T-helper 1 cell treated with Interleukin-12 subunit alpha and Interleukin-12 subunit beta and Interleukin-4 antibody, amounts not matched to agents 30 ng/mL and 1 ng/mL, for 36 hours (primary cell): ENCODE results near the gene MT1M. TPM values are rescaled to one million over a fixed set of nuclear protein-coding genes. Genes with fewer than 3 reads are reported as not detected.
"Not testable (repeated sequence)": the region's sequence is repeated elsewhere in the genome, so short reads cannot be mapped to it uniquely, and the experiment has no call there.

Experiments
- intact Hi-C: fragments of 100-400 bp; cut with micrococcal nuclease; formaldehyde crosslinking; loops from one replicate; pipeline ENCODE4 v1.15.1; 2024
- total RNA-seq: library from RNA; stranded (reverse); gene quantifications from 2 replicates; pipeline ENCODE4 v1.2.3, GENCODE V29; 2022

The MT1M gene
- total RNA-seq, 1 donor from 2014 or later: not detected

- intact Hi-C loops: loop anchor here (1.0 to 5.0 kb wide), 14 partner anchors 9 to 1129 kb away; partner anchors contain the start of genes HERPUD1, KATNB1, MT1E and MT1F
These were observed 24.2 kb upstream of the MT1M start, which contains the start of gene MT2A for GRCh38 chr16:56608043-56608875. Gene MT2A, plus strand, starts transcription at chr16:56608584. Its CDS starts 72 bp downstream, at chr16:56608656.

DNA sequence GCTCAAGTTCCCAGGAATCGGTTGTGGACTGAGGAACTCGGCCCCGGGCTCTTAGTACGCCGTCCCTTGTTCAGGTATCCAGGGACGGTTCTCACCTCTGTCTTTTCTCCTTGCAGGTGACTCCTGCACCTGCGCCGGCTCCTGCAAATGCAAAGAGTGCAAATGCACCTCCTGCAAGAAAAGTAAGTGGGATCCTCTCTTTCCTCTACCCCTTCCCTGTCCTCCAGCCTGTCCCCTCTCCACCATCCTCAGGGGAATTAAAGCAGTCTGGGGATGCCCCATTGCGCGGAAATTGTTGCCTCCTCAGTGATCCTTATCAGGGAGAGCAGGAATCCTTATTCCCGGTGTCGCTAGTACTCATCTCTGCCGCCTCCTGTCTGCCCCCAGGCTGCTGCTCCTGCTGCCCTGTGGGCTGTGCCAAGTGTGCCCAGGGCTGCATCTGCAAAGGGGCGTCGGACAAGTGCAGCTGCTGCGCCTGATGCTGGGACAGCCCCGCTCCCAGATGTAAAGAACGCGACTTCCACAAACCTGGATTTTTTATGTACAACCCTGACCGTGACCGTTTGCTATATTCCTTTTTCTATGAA lies 23.5 kb upstream of the MT1M start:
- intact Hi-C loops: loop anchor here (1.0 to 5.0 kb wide), 14 partner anchors 8 to 1128 kb away; partner anchors contain the start of genes HERPUD1, KATNB1, MT1E and MT1F

DNA sequence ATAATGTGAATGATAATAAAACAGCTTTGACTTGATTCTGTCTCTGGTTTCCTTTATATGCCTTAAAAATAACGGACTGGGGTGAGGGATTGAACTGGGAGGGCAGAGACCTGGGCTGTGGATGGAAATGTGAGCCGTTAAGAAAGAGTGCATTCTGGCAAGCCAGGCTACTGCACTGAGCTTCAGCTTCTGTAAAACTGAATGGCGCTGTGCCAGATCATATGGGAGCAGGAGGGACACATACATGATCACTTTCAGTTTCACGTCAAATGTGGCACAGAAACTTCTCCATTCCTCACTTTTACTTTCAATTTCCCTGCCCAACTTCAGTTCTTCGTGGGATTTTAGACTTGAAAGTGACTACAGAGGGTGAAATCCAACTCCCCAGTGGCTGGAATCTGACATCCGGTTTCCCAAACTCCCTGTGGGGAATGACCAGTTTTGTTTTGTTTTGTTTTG lies 23.0 kb upstream of the MT1M start:
- intact Hi-C loops: loop anchor here (2.0 to 5.0 kb wide), 5 partner anchors 95 to 1128 kb away; partner anchors contain the start of genes HERPUD1 and KATNB1

GRCh38 chr16:56610017-56610608 lies 22.3 kb upstream of the MT1M start:
- intact Hi-C loops: loop anchor here (1.0 kb wide), 1 partner anchor 379 kb away; the partner anchor contains the start of gene NLRC5

DNA sequence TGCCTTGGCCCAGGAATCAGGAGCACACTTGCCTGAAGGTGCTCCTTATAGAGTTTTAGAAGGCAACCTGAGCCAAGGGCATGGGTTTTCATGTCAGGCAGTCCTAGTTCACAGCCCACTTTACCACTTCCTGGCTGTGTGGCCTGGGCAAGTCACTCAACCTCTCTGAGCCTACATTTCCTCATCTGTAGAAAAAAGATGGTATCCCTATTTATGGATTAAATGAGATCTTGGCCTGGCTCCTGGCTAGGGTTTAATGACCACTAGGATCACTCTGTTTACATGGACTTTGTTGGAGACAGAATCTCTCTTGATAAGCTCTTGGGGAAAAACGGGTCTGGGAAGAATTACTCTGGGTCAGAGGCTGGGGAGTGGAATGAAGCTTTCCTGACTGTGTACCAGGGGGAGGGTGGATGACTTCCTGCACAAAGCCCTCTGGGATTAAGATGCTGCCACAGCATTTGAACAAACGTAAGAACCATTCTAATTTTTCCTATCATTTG lies 21.8 kb upstream of the MT1M start:
- intact Hi-C loops: loop anchor here (1.0 kb wide), 1 partner anchor 379 kb away; the partner anchor contains the start of gene NLRC5

DNA sequence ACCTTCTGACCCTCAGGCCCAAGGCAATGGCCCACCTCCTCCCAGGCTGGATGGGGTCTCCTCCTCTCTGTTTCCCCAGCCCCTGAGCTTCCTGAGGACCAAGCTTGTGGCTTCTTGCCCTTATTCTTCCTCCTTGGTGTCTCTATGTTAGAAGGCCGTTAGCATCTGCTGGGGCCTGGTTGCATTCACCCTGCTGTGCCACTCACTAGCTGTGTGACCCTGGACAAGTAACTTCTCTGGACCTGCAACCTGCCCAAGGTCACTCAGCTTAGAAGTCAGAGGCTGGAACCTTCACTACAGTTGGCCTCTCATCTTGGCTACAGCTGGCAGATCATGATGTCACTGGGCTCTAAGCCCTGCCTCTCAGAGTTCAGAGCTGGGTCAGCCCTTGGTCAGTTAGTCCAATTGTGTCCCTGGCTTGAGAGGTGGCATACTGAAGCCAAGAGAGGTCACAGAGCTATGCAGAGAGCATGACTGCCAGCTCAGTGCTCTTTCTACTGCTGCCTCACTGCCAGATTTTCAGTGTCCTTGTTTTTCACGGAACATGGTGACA lies 21.1 kb upstream of the MT1M start:
- intact Hi-C loops: no loop called here

GRCh38 chr16:56613706-56614105 lies 18.8 kb upstream of the MT1M start:
- intact Hi-C loops: no loop called here

- intact Hi-C loops: no loop called here
These were observed 17.9 kb upstream of the MT1M start for GRCh38 chr16:56614549-56614991.

- intact Hi-C loops: no loop called here
These were observed 17.1 kb upstream of the MT1M start for GRCh38 chr16:56615353-56615752.

DNA sequence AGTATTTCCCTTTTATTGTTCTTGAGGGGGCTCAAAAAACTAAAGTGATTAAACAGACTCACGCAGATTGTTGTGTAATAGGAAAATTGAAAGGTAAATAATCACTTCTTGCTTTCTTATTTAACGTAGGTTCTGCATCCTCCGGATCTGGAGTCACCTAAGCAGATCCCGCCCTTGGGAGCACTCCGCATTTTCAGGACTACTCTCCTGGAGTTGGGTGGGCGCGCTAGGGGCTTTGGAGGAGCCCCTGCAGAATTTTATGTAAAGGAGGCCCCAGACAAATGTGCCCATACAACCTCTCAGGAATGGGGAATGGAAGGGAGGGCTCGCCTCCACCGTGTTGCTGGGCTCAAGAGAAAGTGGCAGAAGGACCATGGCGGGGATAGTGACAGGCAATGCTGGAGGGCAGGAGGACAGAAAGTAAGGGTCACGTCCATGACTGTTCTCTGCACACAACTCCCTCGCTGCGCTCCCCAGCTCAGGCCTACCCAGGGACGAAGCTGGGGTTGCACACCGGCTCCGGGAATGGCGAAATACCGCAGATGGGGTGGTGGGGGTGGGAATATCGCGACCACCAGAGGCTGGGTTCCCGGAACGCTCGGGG lies 15.7 kb upstream of the MT1M start:
- intact Hi-C loops: loop anchor here (1.0 kb wide), 2 partner anchors 8 to 9 kb away; partner anchors contain the start of genes MT1E and MT2A

- intact Hi-C loops: loop anchor here (1.0 kb wide), 2 partner anchors 8 to 9 kb away; partner anchors contain the start of genes MT1E and MT2A
These were observed 15.0 kb upstream of the MT1M start for GRCh38 chr16:56617212-56618085.

GRCh38 chr16:56618138-56618537 lies 14.3 kb upstream of the MT1M start:
- intact Hi-C loops: no loop called here

GRCh38 chr16:56620339-56620897 lies 12.0 kb upstream of the MT1M start:
- intact Hi-C loops: no loop called here

GRCh38 chr16:56621665-56622445 lies 10.6 kb upstream of the MT1M start:
- intact Hi-C loops: not testable (repeated sequence)

DNA sequence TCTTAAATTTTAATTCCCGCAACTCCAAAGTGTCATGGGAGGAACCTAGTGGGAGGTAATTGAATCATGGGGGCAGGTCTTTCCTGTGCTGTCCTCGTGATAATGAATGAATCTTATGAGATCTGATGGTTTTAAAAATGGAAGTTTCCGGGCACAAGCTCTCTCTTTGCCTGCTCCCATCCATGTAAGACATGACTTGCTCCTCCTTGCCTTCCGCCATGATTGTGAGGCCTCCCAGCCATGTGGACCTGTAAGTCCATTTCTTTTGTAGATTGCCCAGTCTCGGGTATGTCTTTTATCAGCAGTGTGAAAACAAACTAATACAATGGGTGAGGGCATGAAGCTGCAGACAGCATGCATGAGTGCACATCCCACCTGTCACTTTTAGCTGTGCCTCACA lies 9.3 kb upstream of the MT1M start:
- intact Hi-C loops: not testable (repeated sequence)

DNA sequence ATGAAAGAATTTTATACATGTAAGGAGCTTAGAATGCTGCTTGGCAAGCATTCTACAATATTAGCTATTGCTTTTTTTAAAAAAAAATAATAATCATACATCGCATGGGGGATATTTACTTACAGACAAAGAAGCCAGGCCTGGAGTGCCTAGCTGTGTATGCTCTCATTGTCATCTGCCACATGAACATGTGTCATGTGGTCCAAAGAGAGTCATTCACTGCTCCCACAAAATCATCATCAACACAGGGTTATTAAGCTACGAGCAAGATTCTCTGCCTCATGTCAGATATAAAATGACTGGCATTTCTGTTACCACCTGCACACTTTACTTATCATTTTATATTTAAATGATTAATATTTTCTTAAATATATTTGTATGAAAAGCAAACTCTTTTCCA lies 8.8 kb upstream of the MT1M start:
- intact Hi-C loops: no loop called here

DNA sequence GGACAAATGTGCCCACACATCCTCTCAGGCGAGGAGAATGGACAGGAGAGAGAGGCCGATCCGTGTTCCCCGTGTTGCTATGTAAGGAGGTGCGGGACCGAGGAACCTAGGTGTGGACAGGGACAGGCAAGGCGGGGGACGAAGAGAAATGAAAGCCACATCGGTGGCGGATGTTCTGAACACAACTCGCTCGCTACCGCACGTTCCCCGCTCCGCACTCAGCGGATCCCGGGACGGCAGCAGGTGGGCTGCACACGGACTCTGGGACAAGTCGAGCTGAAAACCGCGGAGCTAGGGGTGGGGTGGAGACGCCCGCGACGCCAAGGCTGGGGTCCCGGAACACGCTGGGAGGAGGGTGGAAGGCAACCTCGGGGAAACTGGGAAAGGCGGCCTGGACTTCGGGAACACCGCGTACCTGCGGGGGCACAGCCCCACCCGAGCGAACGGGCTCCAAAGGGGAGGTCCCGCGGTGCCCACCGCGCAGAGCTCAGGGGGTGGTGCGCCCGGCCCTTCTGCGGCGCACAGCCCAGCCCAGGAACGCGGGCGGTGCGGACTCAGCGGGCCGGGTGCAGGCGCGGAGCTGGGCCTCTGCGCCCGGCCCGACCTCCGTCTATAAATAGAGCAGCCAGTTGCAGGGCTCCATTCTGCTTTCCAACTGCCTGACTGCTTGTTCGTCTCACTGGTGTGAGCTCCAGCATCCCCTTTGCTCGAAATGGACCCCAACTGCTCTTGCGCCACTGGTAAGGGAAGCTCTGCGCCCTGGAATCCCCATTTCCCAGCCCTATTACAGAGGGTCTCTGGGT lies 7.1 kb upstream of the MT1M start, which contains the start of gene MT1E:
TSS of gene MT1E (plus strand) at position 642 of the 803 bp plus-strand sequence. CDS start at position 713, 71 bp downstream.
- intact Hi-C loops: loop anchor here (1.0 kb wide), 8 partner anchors 8 to 77 kb away; partner anchors contain the start of genes MT1F, MT1X and MT2A
